K562 (cell line): ENCODE measurements around the gene CBFA2T3. TPM values are rescaled to one million over a fixed set of nuclear protein-coding genes. Genes with fewer than 3 reads are reported as not detected.

Experiments used
- ATAC-seq: fragments of 200-7000 bp; cut with Tn5 transposase; 3 replicates; pipeline ENCODE4 v1.9.1; 2020; ENCODE audit warnings: moderate library complexity
- BruUV-seq: library from RNA; stranded (reverse); fragments of 400-500 nt; replicated peaks from 2 replicates; lab custom pipeline; 2021; lab: Mats Ljungman, UMichigan
- CTCF ChIA-PET: fragments of 300-600 bp; formaldehyde crosslinking; extraction: SDS; loops from one replicate; lab custom pipeline; 2021; ENCODE audit warnings: low intra/inter-chr PET ratio; lab: Yijun Ruan, JAX
- POLR2A ChIA-PET: fragments of 300-600, 350-650 bp; sonication (Branson Sonifier 250); formaldehyde crosslinking; extraction: SDS; loops from one replicate; lab custom pipeline; 2021; ENCODE audit warnings: antibody characterized with exemption, inconsistent platforms; lab: Yijun Ruan, JAX
- DNase-seq, 4 experiments: peaks; one replicate each; pipeline versions ENCODE4 v3.0.0 to v3.0.0-alpha.2; 2011 to 2018; ENCODE audit warnings: low spot score in 3 of 4, mixed read lengths in 3 of 4; ENCODE audit errors: extremely low read depth in 1 of 4
- FAIRE-seq: peaks from 2 replicates; lab custom pipeline; 2011; peaks lifted over from hg19 to GRCh38; lab: Jason Lieb, UNC
- H2AFZ ChIP-seq: 2 replicates; pipeline ENCODE4 v1.6.0; 2011; ENCODE audit warnings: low read depth, low read length, control low read depth, inconsistent platforms
- H3K27ac ChIP-seq: fragments of 200-600 bp; 3 replicates; pipeline ENCODE4 v1.8.0; 2011; ENCODE audit warnings: low read depth, mild to moderate bottlenecking, control low read depth, inconsistent platforms, low read length, moderate library complexity, mixed read lengths; ENCODE audit errors: extremely low read depth
- H3K27me3 ChIP-seq, 2 experiments: fragments of 300-600 bp in 1 of 2; 2 replicates in 1 of 2; 3 replicates in 1 of 2; pipeline versions ENCODE4 v1.6.0 to v1.8.0; 2011; ENCODE audit warnings: inconsistent platforms in 2 of 2, low read length in 2 of 2, mild to moderate bottlenecking in 1 of 2, mixed read lengths in 1 of 2, moderate library complexity in 1 of 2; ENCODE audit not compliant: control insufficient read depth in 2 of 2, insufficient read depth in 2 of 2
- H3K36me3 ChIP-seq: fragments of 300-600 bp; 3 replicates; pipeline ENCODE4 v1.8.0; 2011; ENCODE audit warnings: mild to moderate bottlenecking, low read length, inconsistent platforms; ENCODE audit not compliant: control insufficient read depth, insufficient read depth
- H3K4me1 ChIP-seq, 2 experiments: fragments of 200-600 bp in 1 of 2; replicated peaks in 1 of 2; 2 replicates in 1 of 2; 3 replicates in 1 of 2; pipeline versions ENCODE4 v1.5.1 to v1.8.0; 2011; ENCODE audit warnings: inconsistent platforms in 2 of 2, low read length in 2 of 2, mild to moderate bottlenecking in 1 of 2, mixed read lengths in 1 of 2, moderate library complexity in 1 of 2; ENCODE audit not compliant: control insufficient read depth in 2 of 2, insufficient read depth in 2 of 2
- H3K4me2 ChIP-seq: 2 replicates; pipeline ENCODE4 v1.6.1; 2011; ENCODE audit warnings: low read length, control low read depth, inconsistent platforms, mixed read lengths; ENCODE audit not compliant: insufficient read depth
- H3K4me3 ChIP-seq: fragments of 200-600 bp; sonication (generic), shearing (Covaris generic); 2 replicates; pipeline ENCODE4 v1.5.1; 2016; ENCODE audit warnings: control low read depth, inconsistent platforms
- H3K79me2 ChIP-seq: fragments of 200-600 bp; 3 replicates; pipeline ENCODE4 v1.8.0; 2011; ENCODE audit warnings: low read length, inconsistent platforms; ENCODE audit not compliant: control insufficient read depth, insufficient read depth
- H3K9ac ChIP-seq, 2 experiments: 2 replicates each; pipeline versions ENCODE4 v1.6.0 to v1.6.1; 2011; ENCODE audit warnings: low read depth in 2 of 2, low read length in 2 of 2, control low read depth in 1 of 2, inconsistent platforms in 1 of 2, mild to moderate bottlenecking in 1 of 2, mixed read lengths in 1 of 2; ENCODE audit not compliant: insufficient read depth in 1 of 2
- H3K9me1 ChIP-seq: one replicate; pipeline ENCODE4 v1.6.0; 2011; ENCODE audit warnings: inconsistent platforms, mild to moderate bottlenecking, low read length, moderate library complexity; ENCODE audit not compliant: control insufficient read depth, insufficient read depth
- H3K9me3 ChIP-seq: replicated peaks from 2 replicates; pipeline ENCODE4 v1.5.1; 2011; ENCODE audit warnings: low read depth, low read length, inconsistent platforms; ENCODE audit not compliant: control insufficient read depth, insufficient read depth
- H4K20me1 ChIP-seq: replicated peaks from 2 replicates; pipeline ENCODE4 v1.6.1; 2011; ENCODE audit warnings: low read length, inconsistent platforms, mixed read lengths; ENCODE audit not compliant: control insufficient read depth, insufficient read depth
- FOXJ2 ChIP-seq: fragments of 200-800 bp; sonication (Bioruptor generic); IDR thresholded peaks from 2 replicates; pipeline ENCODE4 v1.6.1; 2016; ENCODE audit warnings: missing genetic modification characterization, missing compliant biosample characterization
- MCM2 ChIP-seq: fragments of 450-650 bp; IDR thresholded peaks from 2 replicates; pipeline ENCODE4 v1.6.1; 2017; ENCODE audit warnings: low read depth, mild to moderate bottlenecking
- PHF21A ChIP-seq: fragments of 450-650 bp; IDR thresholded peaks from 2 replicates; pipeline ENCODE4 v1.6.1; 2017; ENCODE audit warnings: low read depth, borderline replicate concordance
- POLR2G ChIP-seq: fragments of 200-400 bp; formaldehyde crosslinking; IDR thresholded peaks from 2 replicates; pipeline ENCODE4 v1.6.1; 2017; ENCODE audit warnings: low read depth, mild to moderate bottlenecking, antibody characterized with exemption, low read length, moderate library complexity
- POLR3A ChIP-seq: IDR thresholded peaks from 2 replicates; pipeline ENCODE4 v1.6.1; 2011; ENCODE audit warnings: borderline replicate concordance, mild to moderate bottlenecking, moderate library complexity; ENCODE audit not compliant: insufficient read length, insufficient read depth; ENCODE audit errors: extremely low read depth
- SP1 ChIP-seq: sonication (generic); formaldehyde crosslinking; IDR thresholded peaks from 2 replicates; pipeline ENCODE4 v1.8.1; 2022; ENCODE audit warnings: mild to moderate bottlenecking, missing genetic modification reagents
- THRAP3 ChIP-seq: fragments of 450-650 bp; IDR thresholded peaks from 2 replicates; pipeline ENCODE4 v1.6.1; 2016; ENCODE audit warnings: mild to moderate bottlenecking, inconsistent platforms, borderline replicate concordance
- WHSC1 ChIP-seq: IDR thresholded peaks from one replicate; pipeline ENCODE4 v1.6.1; 2012; ENCODE audit warnings: low read length, control low read depth, inconsistent platforms
- ZNF274 ChIP-seq: IDR thresholded peaks from 2 replicates; pipeline ENCODE4 v1.6.1; 2011; ENCODE audit warnings: low read depth, mild to moderate bottlenecking, low read length, moderate library complexity, borderline replicate concordance
- ZNF551 ChIP-seq: fragments of 250-450 bp; sonication (Bioruptor Pico); IDR thresholded peaks from 2 replicates; pipeline ENCODE4 v1.5.0; 2021; ENCODE audit warnings: mild to moderate bottlenecking, moderate library complexity
- ZNF780A ChIP-seq: fragments of 250-450 bp; sonication (Bioruptor Pico); IDR thresholded peaks from 2 replicates; pipeline ENCODE4 v1.5.0; 2021; ENCODE audit warnings: mild to moderate bottlenecking
- WGBS: fragments of 100-300 bp; shearing (Covaris generic); methylation state at CpG from one replicate; pipeline ENCODE4 v1.1.6; 2016; ENCODE audit warnings: low coverage, mixed read lengths; ENCODE audit not compliant: insufficient coverage; ENCODE audit errors: missing lambda C conversion rate; 5-methylcytosine and 5-hydroxymethylcytosine counted together
- in situ Hi-C: fragments of 300-500 bp; cut with MboI; formaldehyde crosslinking; loops from 4 replicates; pipeline ENCODE4 v1.15.0; 2018; ENCODE audit warnings: inconsistent platforms, mixed read lengths
- intact Hi-C: fragments of 100-400 bp; cut with micrococcal nuclease; formaldehyde crosslinking; loops from 2 replicates; pipeline ENCODE4 v1.14.2; 2022
- polyA plus RNA-seq, 8 experiments: library from polyadenylated mRNA; depleted of rRNA in 4 of 8; stranded (reverse) in 5 of 8; unstranded in 3 of 8; fragments of >200 nt; fragmentation: Nextera tagmentation in 2 of 8; fragmentation: Illumina TruSeq in 1 of 8; extraction: Ambion mirVana in 2 of 8; extraction: Trizol in 1 of 8; gene quantifications; 2 replicates each; pipeline versions ENCODE4 v1.2.1 to v1.2.3, GENCODE V29; 2011 to 2014; ENCODE audit warnings: inconsistent platforms in 1 of 8, missing spikeins in 1 of 8
- total RNA-seq, 7 experiments: library from RNA; depleted of rRNA in 6 of 7; stranded (reverse); fragments of >200 nt in 6 of 7; fragmentation: Illumina TruSeq in 2 of 7; extraction: Trizol in 2 of 7; gene quantifications; 2 replicates each; pipeline versions ENCODE4 v1.2.1 to v1.2.3, GENCODE V29; 2011 to 2021; ENCODE audit warnings: low replicate concordance in 1 of 7
- TF ChIP-seq, protein P1 (sequence below): sonication (generic); formaldehyde crosslinking; IDR thresholded peaks from 2 replicates; pipeline ENCODE4 v1.8.0; 2022; ENCODE audit warnings: mild to moderate bottlenecking, low read depth, missing genetic modification reagents

The CBFA2T3 gene
- total and polyA plus RNA-seq, 9 of the 15 experiments (the other 6 are each of a cell fraction or from before 2014, with no cell fraction given) = 2.3 to 145 (median 6.7) TPM

DNA sequence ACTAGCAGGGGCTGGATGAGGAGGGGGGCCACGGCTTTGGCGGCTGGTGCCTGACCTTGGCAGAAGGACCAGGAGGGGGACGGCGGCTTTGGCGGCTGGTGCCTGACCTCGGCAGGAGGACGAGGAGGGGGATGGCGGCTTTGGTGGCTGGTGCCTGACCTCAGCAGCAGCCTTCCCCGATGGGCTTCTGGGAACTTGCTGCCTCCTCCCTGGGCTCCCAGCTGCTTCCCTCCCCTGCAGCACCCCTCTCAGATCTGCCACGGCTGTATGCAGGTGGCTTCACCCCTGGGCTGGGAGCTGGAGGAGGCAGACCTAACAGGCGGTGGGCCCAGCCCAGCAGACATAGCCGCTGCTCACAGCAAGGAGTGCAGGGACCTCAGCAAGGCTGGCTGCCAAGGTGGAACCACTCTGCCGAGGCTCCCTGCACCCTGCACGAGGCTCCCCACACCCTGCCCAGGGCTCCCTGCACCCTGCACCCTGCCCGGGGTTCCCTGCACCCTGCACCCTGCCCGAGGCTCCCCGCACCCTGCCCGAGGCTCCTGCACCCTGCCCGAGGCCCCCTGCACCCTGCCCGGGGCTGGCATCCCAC lies 38.4 kb upstream of the CBFA2T3 start:
- POLR2A ChIA-PET = interaction anchor here (1.3 kb wide), 1 partner anchor 11 kb away, joined by 3 read pairs; no protein-coding TSS in a partner anchor
- no peaks in the 10 kb centered on the region for H3K36me3 ChIP-seq
- FAIRE-seq (no peak), ATAC-seq (no peak), DNase-seq (no peak)
- peaks cover 5 to 58% of the 10 kb centered on the region in 2 experiments; a peak in 4 of 5 replicates for H3K4me1 ChIP-seq
- H3K27me3 ChIP-seq = peaks cover 0 to 12% of the 10 kb centered on the region in 2 experiments; a peak in 3 of 5 replicates
- 0 out of 3 replicates have a peak, but pooled peaks cover 5% of the 10 kb centered on the region for H3K79me2 ChIP-seq
- H4K20me1 ChIP-seq = no peaks in the 10 kb centered on the region; the same call in 1 of the 2 replicates
- in situ Hi-C loops = no loop called here
- H3K4me2 ChIP-seq = no peak overlapping the region
- H3K9me1 ChIP-seq = no peaks in the 10 kb centered on the region
- no peak overlapping the region for H3K27ac ChIP-seq
- no peak overlapping the region for H2AFZ ChIP-seq
- intact Hi-C loops = no loop called here
- BruUV-seq = no TSS peak
- H3K9me3 ChIP-seq = peaks cover 8% of the 10 kb centered on the region
- 30% methylated on average over 18 of the region's 20 CpGs for WGBS
- no peak overlapping the region for H3K9ac ChIP-seq
- CTCF ChIA-PET = no interaction called here
- TF ChIP-seq POLR2G (peak; percentile 20; the same call in 1 of the 2 replicates), MCM2 (no peak)
- H3K4me3 ChIP-seq = no peak overlapping the region

DNA sequence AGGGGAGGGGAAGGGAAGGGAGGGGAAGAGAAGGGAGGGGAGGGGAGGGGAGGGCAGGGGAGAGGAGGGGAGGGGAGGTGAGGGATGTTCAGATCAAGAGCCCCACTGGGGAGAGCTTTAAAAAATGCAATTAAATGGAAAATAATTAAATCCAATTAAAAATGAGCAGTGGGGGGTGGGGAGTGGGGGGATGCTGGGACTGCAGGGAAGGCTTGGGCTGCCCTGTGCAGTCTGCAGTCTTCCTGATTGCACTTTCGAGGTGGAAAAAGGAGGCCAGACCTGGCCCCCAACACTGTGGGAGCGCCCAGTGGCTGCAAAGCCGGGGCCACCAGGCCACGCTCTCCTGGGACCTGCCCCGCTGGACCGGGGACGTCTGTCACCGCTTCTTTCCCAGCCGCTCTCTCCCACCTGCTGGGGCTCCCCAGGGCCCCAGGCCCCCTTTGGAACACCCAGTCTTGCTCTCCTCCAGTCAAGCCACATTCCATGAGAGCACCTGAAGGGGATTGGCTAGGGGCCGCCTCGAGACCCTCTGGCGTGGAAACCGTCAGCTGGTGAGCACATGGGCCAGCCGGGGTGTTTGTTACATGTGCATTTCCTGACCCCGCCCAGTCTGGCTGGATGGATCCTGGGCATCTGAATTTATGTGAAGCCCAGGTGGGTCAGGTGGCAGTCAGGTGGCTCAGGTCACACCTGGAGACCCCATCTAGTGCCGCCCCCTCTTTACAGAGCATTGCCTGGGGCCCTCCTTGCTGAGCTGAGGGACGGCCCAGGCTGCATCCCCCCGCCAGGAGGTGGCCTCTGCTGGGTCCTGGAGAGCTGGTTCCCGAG lies 37.6 kb upstream of the CBFA2T3 start:
- Histone ChIP-seq H2AFZ (no peak overlapping the region), H3K4me3 (no peak overlapping the region), H3K27me3 (peaks cover 0 to 16% of the 10 kb centered on the region in 2 experiments; a peak in 3 of 5 replicates), H4K20me1 (peaks cover 6% of the 10 kb centered on the region), H3K36me3 (no peaks in the 10 kb centered on the region), H3K9ac (peak overlapping the region in 1 of 2 experiments; percentile 26; a peak in 1 of 4 replicates), H3K4me2 (no peak overlapping the region), H3K79me2 (0 out of 3 replicates have a peak, but pooled peaks cover under 1% of the 10 kb centered on the region), H3K27ac (no peak overlapping the region), H3K9me3 (peaks cover 8% of the 10 kb centered on the region), H3K4me1 (peaks cover 5 to 55% of the 10 kb centered on the region in 2 experiments; a peak in 3 of 5 replicates), H3K9me1 (peaks cover 3% of the 10 kb centered on the region)
- ChIA-PET POLR2A (interaction anchor here (1.5 kb wide), 1 partner anchor 10 kb away, joined by 6 read pairs; no protein-coding TSS in a partner anchor), CTCF (no interaction called here)
- intact Hi-C loops (no loop called here), in situ Hi-C loops (no loop called here)
- WGBS = 34% methylated on average over 18 of the region's 19 CpGs
- ATAC-seq (no peak), FAIRE-seq (no peak), DNase-seq (no peak)
- BruUV-seq = no TSS peak
- TF ChIP-seq, protein P1, sequence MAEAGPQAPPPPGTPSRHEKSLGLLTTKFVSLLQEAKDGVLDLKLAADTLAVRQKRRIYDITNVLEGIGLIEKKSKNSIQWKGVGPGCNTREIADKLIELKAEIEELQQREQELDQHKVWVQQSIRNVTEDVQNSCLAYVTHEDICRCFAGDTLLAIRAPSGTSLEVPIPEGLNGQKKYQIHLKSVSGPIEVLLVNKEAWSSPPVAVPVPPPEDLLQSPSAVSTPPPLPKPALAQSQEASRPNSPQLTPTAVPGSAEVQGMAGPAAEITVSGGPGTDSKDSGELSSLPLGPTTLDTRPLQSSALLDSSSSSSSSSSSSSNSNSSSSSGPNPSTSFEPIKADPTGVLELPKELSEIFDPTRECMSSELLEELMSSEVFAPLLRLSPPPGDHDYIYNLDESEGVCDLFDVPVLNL (CRISPR knock-in tag) = no peak
- TF ChIP-seq SP1 (CRISPR knock-in tag) = no peak
- no peak for TF ChIP-seq ZNF274
- no peak for TF ChIP-seq THRAP3
- TF ChIP-seq FOXJ2 = no peak
- TF ChIP-seq PHF21A = no peak
- no peak for TF ChIP-seq ZNF551 (CRISPR knock-in tag)
- no peak for TF ChIP-seq ZNF780A
- no peak for TF ChIP-seq POLR3A
- TF ChIP-seq WHSC1 = no peak
